HG03520 (cell line): ENCODE data around the gene RPTOR.

Source experiments
- ATAC-seq: cut with Tn5 transposase; IDR thresholded peaks from one replicate; pipeline ENCODE4 v1.9.1; 2021; ENCODE audit warnings: mild to moderate bottlenecking, moderate library complexity; ENCODE audit not compliant: unreplicated experiment

The RPTOR gene

GRCh38 chr17:80913928-80914821, 369.5 kb downstream of the RPTOR start:
- no peak for ATAC-seq

GRCh38 chr17:80916246-80916645, 371.6 kb downstream of the RPTOR start:
- no peak for ATAC-seq

GRCh38 chr17:80917716-80918560, 373.3 kb downstream of the RPTOR start:
- ATAC-seq = no peak

- ATAC-seq = no peak
Observed at GRCh38 chr17:80918731-80919130, 374.1 kb downstream of the RPTOR start.

- no peak for ATAC-seq
Observed at GRCh38 chr17:80919331-80920311, 375.0 kb downstream of the RPTOR start.

GRCh38 chr17:80920441-80920840, 375.8 kb downstream of the RPTOR start:
- ATAC-seq = no peak

GRCh38 chr17:80921159-80921558, 376.5 kb downstream of the RPTOR start:
- no peak for ATAC-seq

- no peak for ATAC-seq
Observed at GRCh38 chr17:80921741-80922579, 377.3 kb downstream of the RPTOR start.

- ATAC-seq = no peak
Observed at GRCh38 chr17:80922580-80923160, 378.0 kb downstream of the RPTOR start.

- ATAC-seq = no peak
Observed at GRCh38 chr17:80923211-80924110, 378.8 kb downstream of the RPTOR start.

GRCh38 chr17:80924111-80924806, 379.6 kb downstream of the RPTOR start:
- ATAC-seq = no peak

GRCh38 chr17:80924807-80925610, 380.4 kb downstream of the RPTOR start:
- ATAC-seq = no peak

GRCh38 chr17:80925688-80926335, 381.2 kb downstream of the RPTOR start:
- no peak for ATAC-seq

GRCh38 chr17:80926591-80927250, 382.1 kb downstream of the RPTOR start:
- no peak for ATAC-seq

- no peak for ATAC-seq
Observed at GRCh38 chr17:80927791-80928216, 383.2 kb downstream of the RPTOR start.

- ATAC-seq = no peak
Observed at GRCh38 chr17:80929449-80929848, 384.8 kb downstream of the RPTOR start.
